ENCODE results near the gene STAMBPL1.

GRCh38 chr10:88913127-88913526 lies 33.1 kb downstream of the STAMBPL1 start:
- TF ChIP-seq EZH2 (IDR thresholded peaks at IDR 0.05; ENCODE audit: insufficient read depth, low read length), result no peak
- no peak for TF ChIP-seq CTCF (IDR thresholded peaks at IDR 0.05; ENCODE audit: insufficient read depth, low read depth, low read length)

Measured in astrocyte (in vitro differentiated cells and primary cell).